GM20000 (cell line): ENCODE results near the gene TMED5.

ENCODE experiments used
- DNase-seq: peaks from one replicate; pipeline ENCODE4 v3.0.0; 2012; ENCODE audit warnings: low spot score
- TF ChIP-seq, protein P1 (sequence below): IDR thresholded peaks from 2 replicates; pipeline ENCODE4 v1.5.1; 2012; ENCODE audit warnings: mild to moderate bottlenecking, control low read depth; ENCODE audit errors: extremely low read depth, missing control alignments

The TMED5 gene

DNA sequence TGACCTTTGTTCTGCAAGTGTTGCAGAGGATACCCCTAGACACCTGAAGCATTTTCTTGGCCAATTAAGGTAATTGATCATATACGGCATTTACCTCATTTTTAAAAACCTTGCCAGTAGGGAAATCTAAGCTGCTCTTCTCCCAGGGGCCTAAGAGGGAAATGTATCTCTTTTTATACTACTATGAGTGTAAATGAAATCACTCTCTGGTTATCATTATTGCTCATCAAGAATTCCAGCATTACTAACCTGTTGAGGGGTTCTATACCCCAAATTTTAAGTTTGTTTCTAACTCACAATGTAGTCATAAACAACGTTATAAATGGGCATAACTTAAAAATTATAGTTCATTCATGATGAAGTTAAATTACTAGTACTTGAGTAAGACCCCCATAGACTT lies 27.4 kb downstream of the TMED5 start:
- TF ChIP-seq, protein P1, sequence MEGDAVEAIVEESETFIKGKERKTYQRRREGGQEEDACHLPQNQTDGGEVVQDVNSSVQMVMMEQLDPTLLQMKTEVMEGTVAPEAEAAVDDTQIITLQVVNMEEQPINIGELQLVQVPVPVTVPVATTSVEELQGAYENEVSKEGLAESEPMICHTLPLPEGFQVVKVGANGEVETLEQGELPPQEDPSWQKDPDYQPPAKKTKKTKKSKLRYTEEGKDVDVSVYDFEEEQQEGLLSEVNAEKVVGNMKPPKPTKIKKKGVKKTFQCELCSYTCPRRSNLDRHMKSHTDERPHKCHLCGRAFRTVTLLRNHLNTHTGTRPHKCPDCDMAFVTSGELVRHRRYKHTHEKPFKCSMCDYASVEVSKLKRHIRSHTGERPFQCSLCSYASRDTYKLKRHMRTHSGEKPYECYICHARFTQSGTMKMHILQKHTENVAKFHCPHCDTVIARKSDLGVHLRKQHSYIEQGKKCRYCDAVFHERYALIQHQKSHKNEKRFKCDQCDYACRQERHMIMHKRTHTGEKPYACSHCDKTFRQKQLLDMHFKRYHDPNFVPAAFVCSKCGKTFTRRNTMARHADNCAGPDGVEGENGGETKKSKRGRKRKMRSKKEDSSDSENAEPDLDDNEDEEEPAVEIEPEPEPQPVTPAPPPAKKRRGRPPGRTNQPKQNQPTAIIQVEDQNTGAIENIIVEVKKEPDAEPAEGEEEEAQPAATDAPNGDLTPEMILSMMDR: no peak
- DNase-seq: no peak

DNA sequence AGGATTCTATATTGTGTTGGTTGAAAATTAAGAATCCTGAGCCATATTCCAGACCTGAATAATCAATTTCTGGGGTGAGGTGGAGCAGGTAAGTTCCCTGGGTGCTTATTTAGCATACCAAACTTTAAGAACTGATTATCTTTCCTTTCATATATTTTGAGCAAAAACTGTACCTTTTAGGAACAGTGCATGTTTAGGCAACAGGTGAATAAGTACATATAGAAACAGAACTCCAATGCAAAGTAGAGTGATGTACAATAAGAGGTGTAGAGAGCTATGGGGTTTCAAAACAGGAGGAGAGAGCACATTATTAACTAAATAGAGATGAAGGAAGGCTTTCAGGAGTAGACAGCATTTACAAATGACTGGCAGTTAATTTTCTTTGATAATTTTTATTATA lies 28.7 kb downstream of the TMED5 start:
- TF ChIP-seq, protein P1: no peak
- DNase-seq: no peak

DNA sequence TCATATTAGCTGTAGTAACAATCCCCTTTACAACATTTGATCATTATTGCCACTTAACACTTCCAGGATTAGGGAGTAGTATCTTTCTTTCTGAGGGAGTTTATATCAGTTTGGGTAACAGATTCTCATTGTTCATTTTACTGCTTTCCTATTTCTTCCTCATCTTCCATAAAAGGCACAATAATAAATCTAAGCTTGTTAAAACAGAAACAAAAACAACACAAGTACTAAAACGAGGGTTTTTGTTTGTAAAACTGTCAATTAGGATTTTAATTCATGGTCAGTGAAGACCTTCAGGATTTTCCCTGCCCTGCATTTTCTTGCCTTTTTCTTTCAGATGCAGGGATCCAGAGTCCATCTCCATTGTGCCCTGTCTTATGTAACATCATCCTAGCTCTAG lies 29.5 kb downstream of the TMED5 start:
- TF ChIP-seq, protein P1: no peak
- no peak for DNase-seq

- TF ChIP-seq, protein P1: no peak
- no peak for DNase-seq
Measured at GRCh38 chr1:93148001-93148400, 32.2 kb downstream of the TMED5 start.

DNA sequence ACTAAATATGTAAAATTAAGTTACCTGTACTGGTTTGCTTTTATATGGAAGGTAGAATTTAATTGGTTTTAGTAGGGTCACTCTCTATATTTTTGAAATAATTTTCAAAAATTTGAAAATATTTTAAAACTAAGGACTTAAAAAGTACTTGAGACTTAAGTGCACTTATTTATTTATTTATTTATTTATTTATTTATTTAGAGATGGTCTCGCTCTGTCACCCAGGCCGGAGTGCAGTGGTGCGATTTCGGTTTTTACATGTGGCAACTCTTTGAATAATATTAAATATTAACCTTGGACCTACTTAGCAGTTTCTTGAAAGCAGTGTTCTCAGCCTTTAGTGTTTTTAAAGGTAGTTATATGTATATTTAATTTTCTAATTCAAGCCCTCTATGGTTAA lies 36.4 kb downstream of the TMED5 start:
- TF ChIP-seq, protein P1: no peak
- DNase-seq: no peak

GRCh38 chr1:93143136-93143535 lies 37.1 kb downstream of the TMED5 start:
- TF ChIP-seq, protein P1: no peak
- DNase-seq: peak; percentile 11

GRCh38 chr1:93142161-93142560 lies 38.1 kb downstream of the TMED5 start:
- TF ChIP-seq, protein P1: no peak

More at GRCh38 chr1:93142161-93142560, 38.1 kb downstream of the TMED5 start:
- DNase-seq: no peak
